Ascending aorta (tissue), 1 donor: ENCODE measurements around the gene CEACAM3. TPM values are rescaled to one million over a fixed set of nuclear protein-coding genes. Genes with fewer than 3 reads are reported as not detected.

Source experiments
- total RNA-seq: library from RNA; depleted of rRNA; stranded (reverse); fragments of >200 nt; gene quantifications from one replicate; pipeline ENCODE4 v1.1.0, GENCODE V29; 2016

CEACAM3 gene
- total RNA-seq, 1 donor from 2014 or later: not detected

Other genes starting within 250 kb of the CEACAM3 start
- gene CEACAM21, start 220.4 kb upstream of the CEACAM3 start, total RNA-seq: not detected
- gene CEACAM4, start 169.5 kb upstream of the CEACAM3 start, total RNA-seq: not detected
- not detected for gene CEACAM7, start 108.3 kb upstream of the CEACAM3 start, total RNA-seq
- not detected for gene CEACAM5, start 88.0 kb upstream of the CEACAM3 start, total RNA-seq
- gene CEACAM6, start 41.1 kb upstream of the CEACAM3 start, total RNA-seq: not detected
- gene LYPD4, start 48.1 kb downstream of the CEACAM3 start, total RNA-seq: not detected
- not detected for gene DMRTC2, start 48.5 kb downstream of the CEACAM3 start, total RNA-seq
- gene RPS19, start 63.7 kb downstream of the CEACAM3 start, total RNA-seq: 956 TPM
- gene CD79A, start 80.7 kb downstream of the CEACAM3 start, total RNA-seq: not detected
- 178 TPM for gene ARHGEF1, start 86.6 kb downstream of the CEACAM3 start, total RNA-seq
- not detected for gene ERFL, start 131.9 kb downstream of the CEACAM3 start, total RNA-seq
- 360 TPM for gene RABAC1, start 162.7 kb downstream of the CEACAM3 start, total RNA-seq
- 1.1 TPM for gene ATP1A3, start 197.6 kb downstream of the CEACAM3 start, total RNA-seq